ENCODE measurements around the gene ASIC4. TPM values are rescaled to one million over a fixed set of nuclear protein-coding genes. Genes with fewer than 3 reads are reported as not detected.

The ASIC4 gene
- total and polyA plus RNA-seq, 2 of the 8 experiments (the other 6 are each of a cell fraction or from before 2014, with no cell fraction given): 0.12 to 0.22 TPM

- H4K91ac ChIP-seq (replicated peaks; ENCODE audit: insufficient read length, low read length): no peak overlapping the region
- ChIA-PET CTCF (ENCODE audit: partially characterized antibody) (interaction anchor here (0.7 to 113.1 kb wide), 5 partner anchors 11 to 174 kb away, joined by 3 to 7248 read pairs (median 18); partner anchors contain the start of genes ASIC4, CHPF, DES and GMPPA), POLR2A (ENCODE audit: partially characterized antibody) (interaction anchor here (1.3 to 2.1 kb wide), 4 partner anchors 10 to 57 kb away, joined by 3 to 4 read pairs (median 4); no protein-coding TSS in a partner anchor)
- no peaks in the 10 kb centered on the region for H3K79me1 ChIP-seq (ENCODE audit: low read depth, low read length)
- no peak overlapping the region for H3K4ac ChIP-seq (replicated peaks; ENCODE audit: insufficient read length, low read depth, low read length)
- H3K27ac ChIP-seq (ENCODE audit: low read depth, low read length): no peak overlapping the region
- H3K23me2 ChIP-seq (ENCODE audit: low read depth, low read length): no peaks in the 10 kb centered on the region
- H2BK15ac ChIP-seq (ENCODE audit: low read length): no peak overlapping the region
- no peak overlapping the region for H3K56ac ChIP-seq (replicated peaks; ENCODE audit: insufficient read length, low read depth, low read length)
- H3K4me2 ChIP-seq (ENCODE audit: insufficient read depth in 1 of 2, low read depth in 2 of 2, low read length in 2 of 2): no peak overlapping the region
- no peak overlapping the region for H2BK120ac ChIP-seq (replicated peaks; ENCODE audit: low read depth, low read length)
- H3K36me3 ChIP-seq (ENCODE audit: control insufficient read depth in 2 of 4, insufficient read depth in 4 of 4, low read length in 3 of 4): no peaks in the 10 kb centered on the region
- H3K9me3 ChIP-seq (ENCODE audit: insufficient read depth in 2 of 2, low read depth in 1 of 2, low read length in 1 of 2): no peaks in the 10 kb centered on the region
- H3K23ac ChIP-seq (ENCODE audit: insufficient read length): no peak overlapping the region
- DNase-seq (ENCODE audit: low read depth in 1 of 2, low spot score in 2 of 2) (no peak), FAIRE-seq (no peak)
- no peak overlapping the region for H2BK5ac ChIP-seq (ENCODE audit: low read depth, low read length)
- H3K14ac ChIP-seq (ENCODE audit: insufficient read length): no peak overlapping the region
- H3K9ac ChIP-seq (replicated peaks in 1 of 4; ENCODE audit: extremely low read depth in 1 of 4, low read depth in 3 of 4, low read length in 3 of 4): no peak overlapping the region
- H3K4me1 ChIP-seq (replicated peaks in 1 of 4; ENCODE audit: control insufficient read depth in 3 of 4, insufficient read depth in 4 of 4, low read length in 3 of 4): no peaks in the 10 kb centered on the region
- no peak overlapping the region for H2AFZ ChIP-seq (ENCODE audit: low read length)
- H4K20me1 ChIP-seq (replicated peaks in 1 of 2; ENCODE audit: control insufficient read depth in 1 of 2, insufficient read depth in 2 of 2, low read length in 2 of 2): peaks cover 0 to 3% of the 10 kb centered on the region in 2 experiments
- H2BK12ac ChIP-seq (ENCODE audit: low read depth, low read length): no peak overlapping the region
- no peaks in the 10 kb centered on the region for H3K79me2 ChIP-seq (ENCODE audit: control insufficient read depth in 1 of 2, insufficient read depth in 2 of 2, low read length in 2 of 2)
- H2AK5ac ChIP-seq (ENCODE audit: low read depth, low read length): no peak overlapping the region
- H3K4me3 ChIP-seq (ENCODE audit: extremely low read depth in 1 of 4, insufficient read depth in 2 of 4, low read depth in 3 of 4, low read length in 4 of 4): no peak overlapping the region
- WGBS, 2 experiments (ENCODE audit: extremely low coverage in 1 of 2, insufficient coverage in 1 of 2, insufficient read length in 1 of 2, insufficient replicate concordance in 2 of 2, low coverage in 1 of 2, low lambda C conversion rate in 2 of 2, missing lambda C conversion rate in 1 of 2): 94% methylated on average over 15 of the region's 16 CpGs; no CpG with 5 or more reads in 1 of the 2 experiments
- no peak overlapping the region; the same call in 1 of the 2 replicates for H4K8ac ChIP-seq (ENCODE audit: extremely low read depth, insufficient read depth, low read length)
- no peak overlapping the region for H4K5ac ChIP-seq (ENCODE audit: insufficient read length, low read depth, low read length)
- no peak overlapping the region for H3K18ac ChIP-seq (ENCODE audit: extremely low read depth, low read length)
- TF ChIP-seq BACH1 (IDR thresholded peaks at IDR 0.05; ENCODE audit: low read length) (0 out of 2 replicates have a peak, but pooled peaks have one; percentile 32), HDAC2 (IDR thresholded peaks at IDR 0.05; ENCODE audit: borderline replicate concordance in 1 of 2, low read depth in 2 of 2, low read length in 2 of 2) (no peak)
- H3K27me3 ChIP-seq (replicated peaks in 1 of 4; ENCODE audit: control insufficient read depth in 3 of 4, extremely low read depth in 1 of 4, insufficient read depth in 3 of 4, low read length in 3 of 4): no peaks in the 10 kb centered on the region
- H2BK20ac ChIP-seq (ENCODE audit: low read length): no peak overlapping the region
These were observed 45.0 kb upstream of the ASIC4 start for GRCh38 chr2:219469186-219469724.
